ENCODE results near the gene DNER.

GRCh38 chr2:229673676-229674075 lies 40.7 kb downstream of the DNER start:
- no peak for TF ChIP-seq CTCF (IDR thresholded peaks at IDR 0.05)
- TF ChIP-seq POLR2A (IDR thresholded peaks at IDR 0.05) = no peak
